CD4-positive, alpha-beta T cell treated with Interleukin-6 at 100 ng/mL for 8 hours (primary cell): ENCODE data around the gene NDST4.

ENCODE experiments used
- DNase-seq: peaks from one replicate; pipeline ENCODE4 v3.0.0-alpha.2; 2020; ENCODE audit warnings: mixed read lengths, low spot score

Gene NDST4

GRCh38 chr4:114907568-114907967 lies 205.9 kb downstream of the NDST4 start:
- no peak for DNase-seq

- no peak for DNase-seq
These were observed 208.4 kb downstream of the NDST4 start for GRCh38 chr4:114905017-114905416.

GRCh38 chr4:114900934-114901333 lies 212.5 kb downstream of the NDST4 start:
- DNase-seq, result no peak

GRCh38 chr4:114890773-114891172 lies 222.6 kb downstream of the NDST4 start:
- no peak for DNase-seq

- no peak for DNase-seq
These were observed 226.7 kb downstream of the NDST4 start for GRCh38 chr4:114886761-114887160.

GRCh38 chr4:114883641-114884040 lies 229.8 kb downstream of the NDST4 start:
- no peak for DNase-seq

- no peak for DNase-seq
These were observed 233.3 kb downstream of the NDST4 start for GRCh38 chr4:114879916-114880669.

- DNase-seq, result no peak
These were observed 237.8 kb downstream of the NDST4 start for GRCh38 chr4:114875630-114876029.

- no peak for DNase-seq
These were observed 239.1 kb downstream of the NDST4 start for GRCh38 chr4:114874321-114874720.

GRCh38 chr4:114870987-114871386 lies 242.4 kb downstream of the NDST4 start:
- no peak for DNase-seq

GRCh38 chr4:114866901-114867670 lies 246.3 kb downstream of the NDST4 start:
- DNase-seq, result no peak

- DNase-seq, result no peak
These were observed 249.4 kb downstream of the NDST4 start for GRCh38 chr4:114864060-114864459.

GRCh38 chr4:114860786-114861185 lies 252.6 kb downstream of the NDST4 start:
- DNase-seq, result no peak

GRCh38 chr4:114857831-114858230 lies 255.6 kb downstream of the NDST4 start:
- DNase-seq, result no peak

GRCh38 chr4:114839986-114840385 lies 273.4 kb downstream of the NDST4 start:
- DNase-seq, result no peak

GRCh38 chr4:114830628-114831027 lies 282.8 kb downstream of the NDST4 start:
- DNase-seq, result no peak

GRCh38 chr4:114827651-114828050 lies 285.8 kb downstream of the NDST4 start:
- no peak for DNase-seq

GRCh38 chr4:114815760-114816159 lies 297.7 kb downstream of the NDST4 start:
- DNase-seq, result no peak

- no peak for DNase-seq
These were observed 299.5 kb downstream of the NDST4 start for GRCh38 chr4:114813961-114814360.

- DNase-seq, result no peak
These were observed 301.7 kb downstream of the NDST4 start for GRCh38 chr4:114811564-114812301.

GRCh38 chr4:114807759-114808404 lies 305.5 kb downstream of the NDST4 start:
- peak; percentile 11 for DNase-seq

- no peak for DNase-seq
These were observed 306.1 kb downstream of the NDST4 start for GRCh38 chr4:114807357-114807756.
